CD4-positive, alpha-beta T cell treated with Interleukin-4 for 1 hour (primary cell): ENCODE results near the gene WWOX.

Source experiments
- DNase-seq, 2 donors: peaks; one replicate each; pipeline ENCODE4 v3.0.0-alpha.2; 2020 to 2022

The WWOX gene

DNA sequence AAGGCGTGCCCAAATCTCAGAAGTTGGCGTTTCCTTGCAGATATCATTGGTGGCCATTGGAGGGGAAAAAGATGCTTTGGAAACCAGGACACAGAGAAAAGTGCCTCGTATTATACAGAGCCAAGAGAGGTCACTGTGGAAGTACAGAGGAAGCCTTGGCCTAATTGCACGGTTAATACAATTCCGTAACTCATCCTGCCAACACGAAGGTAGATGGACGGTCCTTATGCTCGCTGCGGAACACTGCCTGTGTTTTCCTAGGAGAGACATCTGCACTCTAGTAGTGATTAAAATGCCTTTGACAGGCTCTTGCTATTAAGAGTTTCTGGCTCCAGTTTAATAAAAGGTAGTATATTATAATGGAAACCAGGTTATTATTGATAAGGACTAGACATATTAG is 536.4 kb downstream of the WWOX start:
- no peak for DNase-seq

DNA sequence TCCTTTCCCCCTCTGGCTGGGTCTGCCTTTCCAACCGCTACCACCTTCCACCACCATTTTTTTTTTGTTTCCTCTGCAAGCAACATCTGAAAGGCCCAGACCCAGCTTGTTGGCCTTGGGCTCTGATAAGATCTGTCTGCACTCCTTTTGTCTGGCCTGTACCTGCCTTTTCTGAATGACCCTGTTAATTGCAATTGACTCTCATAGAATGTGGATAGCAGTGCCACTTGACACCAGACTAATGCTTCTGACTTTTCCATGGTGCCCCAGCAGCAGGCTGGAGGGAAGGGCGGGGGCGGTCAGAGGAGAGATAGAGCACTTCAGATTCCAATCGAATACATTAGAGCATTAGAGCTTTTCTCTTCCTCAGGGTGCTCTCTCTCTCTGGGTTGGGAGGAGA is 538.9 kb downstream of the WWOX start:
- DNase-seq = no peak

DNA sequence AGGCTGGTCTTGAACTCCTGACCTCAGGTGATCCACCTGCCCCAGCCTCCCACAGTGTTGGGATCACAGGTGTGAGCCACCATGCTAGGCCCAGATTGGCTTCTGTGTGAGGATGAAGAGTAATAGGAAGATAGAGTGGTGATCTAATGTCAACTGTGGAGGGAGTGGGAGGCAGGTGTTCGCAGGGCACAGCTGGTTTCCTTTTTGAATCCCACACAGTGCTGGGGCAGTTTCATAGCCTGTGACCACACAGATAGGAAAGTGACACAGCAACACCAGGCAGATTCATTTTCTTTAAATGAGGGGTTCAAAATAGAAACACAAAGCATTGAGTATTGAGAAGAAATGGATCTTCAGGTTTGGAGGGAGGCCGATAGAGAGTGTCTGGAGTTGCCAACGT is 540.3 kb downstream of the WWOX start:
- no peak for DNase-seq

DNA sequence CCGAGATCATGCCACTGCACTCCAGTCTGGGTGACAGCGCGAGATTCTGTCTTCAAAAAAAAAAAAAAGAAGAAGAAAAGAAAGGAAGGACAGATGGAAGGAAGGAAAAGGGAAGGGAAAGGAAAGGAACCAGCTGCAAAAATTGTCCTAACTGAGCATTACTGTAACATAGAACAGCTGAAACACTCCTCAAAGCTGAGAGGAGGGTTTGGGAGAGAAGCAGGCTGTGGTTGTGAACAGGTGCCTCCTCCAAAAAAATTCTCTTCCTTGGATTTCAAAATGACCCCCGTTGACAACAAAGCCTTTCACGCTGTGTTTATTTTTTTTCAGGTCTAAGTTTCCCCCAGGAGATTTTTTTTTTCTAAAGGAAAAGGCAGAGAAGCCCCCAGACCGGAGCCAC is 541.4 kb downstream of the WWOX start:
- DNase-seq = no peak

DNA sequence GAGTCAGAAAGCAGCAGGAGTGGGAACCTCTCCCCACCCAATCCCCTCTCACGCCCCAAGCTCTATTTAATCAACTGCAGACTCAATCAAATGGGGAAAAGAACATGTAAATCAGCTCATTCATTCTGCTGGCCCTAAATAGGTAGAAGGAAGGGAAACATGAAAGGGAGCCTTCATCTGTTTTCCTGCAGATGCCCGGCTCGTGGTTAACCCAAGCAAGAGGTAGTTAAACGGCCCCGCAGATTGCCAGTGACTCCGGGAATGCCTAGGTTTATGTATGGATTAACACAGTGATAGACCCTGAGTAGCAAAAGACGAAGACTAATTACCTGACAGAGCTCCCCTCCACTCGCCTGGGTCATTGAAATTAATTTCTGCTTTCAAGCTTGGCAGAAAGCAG is 542.0 kb downstream of the WWOX start:
- DNase-seq = no peak

DNA sequence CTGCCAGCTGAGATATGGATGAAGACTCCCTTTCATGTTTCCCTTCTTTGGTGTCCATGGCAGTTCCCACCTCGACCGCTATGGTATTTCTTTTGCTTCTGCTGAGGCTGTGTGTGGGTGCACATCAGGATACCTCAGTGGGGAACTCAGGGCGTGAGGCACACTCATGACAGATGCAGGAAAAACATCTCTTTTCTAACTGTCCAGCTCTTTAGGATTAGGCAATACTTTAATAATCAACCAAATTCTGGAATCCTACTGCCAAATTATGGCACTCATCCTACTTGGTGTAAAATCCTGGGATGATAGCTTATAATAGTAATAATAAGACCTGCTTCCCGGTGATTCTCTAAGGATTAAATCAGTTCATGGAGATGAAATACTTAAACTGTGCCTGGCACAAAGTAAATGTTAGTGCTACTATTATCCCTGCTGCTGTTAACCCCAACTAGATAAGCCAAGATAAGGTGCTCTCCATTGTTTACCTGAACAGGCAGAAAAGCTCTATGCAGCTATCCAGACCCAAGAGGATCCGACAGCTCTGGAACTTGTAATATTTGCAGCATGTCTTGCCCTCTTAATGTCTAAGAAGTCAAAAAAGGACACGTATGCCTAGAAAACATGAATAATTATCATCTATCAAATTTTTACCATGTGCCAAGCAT is 543.3 kb downstream of the WWOX start:
- DNase-seq = no peak

DNA sequence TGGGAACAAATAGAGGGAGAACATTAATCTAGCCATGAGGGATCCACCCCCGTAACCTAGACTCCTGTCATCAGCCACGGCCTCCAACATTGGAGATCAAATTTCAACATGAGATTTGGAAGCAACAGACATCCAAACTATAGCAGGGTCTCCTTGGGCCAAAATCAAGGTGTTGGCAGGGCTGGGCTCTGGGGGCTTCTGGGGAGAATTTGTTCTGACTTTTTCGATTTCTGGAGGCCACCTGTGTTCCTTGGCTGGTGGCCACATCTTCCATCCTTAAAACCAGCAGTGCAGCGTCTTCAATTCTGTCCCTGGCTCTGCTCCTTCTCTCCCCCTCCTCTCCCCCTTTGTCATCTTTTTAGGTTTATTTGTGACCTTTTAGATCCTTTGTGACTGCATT is 546.2 kb downstream of the WWOX start:
- DNase-seq = no peak

DNA sequence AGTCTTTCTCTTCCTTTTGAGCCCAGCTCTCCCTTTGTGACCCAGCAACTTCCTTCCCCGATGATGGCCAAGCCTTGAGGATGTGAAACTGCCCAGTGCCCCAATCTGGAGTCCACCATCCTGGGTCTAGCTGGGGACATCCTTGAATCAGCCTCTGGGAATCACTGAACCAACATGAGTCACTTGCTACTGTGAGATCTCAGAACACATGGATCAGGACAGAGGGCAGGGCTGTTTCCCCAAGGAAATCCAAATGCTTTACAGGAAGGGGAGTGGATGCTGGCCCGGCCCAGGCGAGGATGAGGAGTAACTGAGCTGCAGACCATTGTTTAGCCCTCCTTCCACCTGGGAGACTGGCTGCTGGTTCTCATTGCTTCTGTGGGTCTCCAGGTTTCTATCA is 547.6 kb downstream of the WWOX start:
- no peak for DNase-seq

DNA sequence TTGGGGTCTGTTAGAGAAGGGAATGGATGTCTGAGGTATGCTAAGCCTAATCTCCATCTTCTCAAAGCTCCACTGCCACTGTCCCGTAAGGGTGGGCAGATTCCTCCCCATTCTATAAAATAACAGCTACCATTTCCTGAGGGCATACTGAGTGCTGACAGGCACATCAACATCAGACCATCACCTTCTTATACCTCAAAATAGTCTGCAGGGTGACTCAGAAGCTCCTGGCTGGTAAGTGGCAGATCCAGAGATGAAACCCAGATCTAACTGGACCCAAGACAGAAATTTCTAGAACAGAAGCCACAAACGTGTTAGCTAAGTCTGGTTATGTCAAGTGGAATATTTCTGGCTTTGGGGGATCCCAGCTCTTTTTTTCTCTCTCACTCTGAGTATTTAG is 548.0 kb downstream of the WWOX start:
- no peak for DNase-seq

DNA sequence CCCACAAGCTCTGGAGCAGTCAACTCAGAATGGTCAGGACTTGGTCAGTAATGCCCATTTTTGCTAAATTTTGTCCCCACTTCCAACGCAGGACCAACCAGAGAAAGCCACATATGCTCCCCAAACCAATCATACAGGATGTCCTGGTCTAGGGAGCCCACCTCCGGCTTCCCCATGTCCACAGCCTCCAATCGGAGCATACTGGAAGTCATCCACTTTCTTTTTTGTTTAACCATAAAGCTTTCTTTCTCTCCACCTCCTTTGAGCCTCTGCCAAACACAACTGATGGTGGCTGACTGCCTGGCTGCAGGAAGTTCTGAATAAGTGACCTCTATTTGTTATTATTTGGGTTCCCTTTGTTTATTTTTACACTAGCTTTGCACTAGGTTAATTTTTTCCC is 549.1 kb downstream of the WWOX start:
- no peak for DNase-seq

DNA sequence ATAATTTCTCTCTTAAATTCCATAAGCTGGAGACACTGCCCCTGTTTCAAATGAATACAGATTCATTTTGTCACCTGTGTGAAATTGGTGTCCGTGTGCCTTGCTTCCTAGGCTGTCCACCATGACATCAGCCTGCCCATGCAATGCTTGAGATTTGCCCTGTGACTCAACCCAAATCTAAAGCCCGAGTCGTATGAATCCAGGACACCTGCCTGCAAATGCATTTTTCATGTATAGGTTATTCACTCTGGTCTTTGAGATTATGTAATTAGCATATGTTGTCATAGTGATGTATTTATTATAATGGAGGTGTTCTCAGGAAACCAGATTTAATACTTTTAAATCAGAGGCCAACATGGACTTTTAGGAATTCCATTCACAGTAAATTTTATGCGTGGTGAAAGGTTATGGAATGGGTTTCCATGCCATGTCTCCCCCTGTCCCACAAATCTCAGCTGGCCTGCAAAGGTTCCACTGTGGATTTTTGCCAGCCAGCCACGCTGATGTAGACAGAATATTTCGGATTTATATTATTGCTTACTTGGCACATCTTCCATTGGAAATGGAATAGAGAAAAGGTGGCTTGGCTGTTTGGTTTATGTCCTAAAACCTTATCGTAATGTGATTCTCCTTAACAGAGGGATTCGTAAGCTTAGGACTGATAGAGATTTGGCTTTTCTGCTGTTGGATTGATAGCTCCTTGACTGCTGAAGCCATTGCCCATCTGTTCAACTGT is 551.1 kb downstream of the WWOX start:
- DNase-seq = no peak

DNA sequence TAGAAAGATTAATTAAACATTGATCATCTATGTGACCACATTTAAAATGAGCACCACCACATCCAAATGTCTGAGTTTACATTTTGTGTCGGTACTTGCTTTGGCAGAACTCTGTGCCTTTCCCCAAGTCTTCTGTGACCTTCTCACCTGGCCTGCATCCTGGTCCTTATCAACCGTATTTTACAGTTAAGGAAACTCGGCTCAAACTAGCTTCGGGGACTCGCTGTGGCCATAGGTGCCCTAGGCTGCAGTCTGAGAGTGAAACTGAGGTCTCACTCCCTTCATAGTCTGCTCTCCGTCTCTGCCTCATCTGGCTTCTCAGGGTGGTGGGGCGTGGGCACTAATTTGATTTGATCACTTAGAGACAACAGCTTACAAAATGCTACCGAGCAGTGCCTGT is 555.5 kb downstream of the WWOX start:
- DNase-seq = no peak

DNA sequence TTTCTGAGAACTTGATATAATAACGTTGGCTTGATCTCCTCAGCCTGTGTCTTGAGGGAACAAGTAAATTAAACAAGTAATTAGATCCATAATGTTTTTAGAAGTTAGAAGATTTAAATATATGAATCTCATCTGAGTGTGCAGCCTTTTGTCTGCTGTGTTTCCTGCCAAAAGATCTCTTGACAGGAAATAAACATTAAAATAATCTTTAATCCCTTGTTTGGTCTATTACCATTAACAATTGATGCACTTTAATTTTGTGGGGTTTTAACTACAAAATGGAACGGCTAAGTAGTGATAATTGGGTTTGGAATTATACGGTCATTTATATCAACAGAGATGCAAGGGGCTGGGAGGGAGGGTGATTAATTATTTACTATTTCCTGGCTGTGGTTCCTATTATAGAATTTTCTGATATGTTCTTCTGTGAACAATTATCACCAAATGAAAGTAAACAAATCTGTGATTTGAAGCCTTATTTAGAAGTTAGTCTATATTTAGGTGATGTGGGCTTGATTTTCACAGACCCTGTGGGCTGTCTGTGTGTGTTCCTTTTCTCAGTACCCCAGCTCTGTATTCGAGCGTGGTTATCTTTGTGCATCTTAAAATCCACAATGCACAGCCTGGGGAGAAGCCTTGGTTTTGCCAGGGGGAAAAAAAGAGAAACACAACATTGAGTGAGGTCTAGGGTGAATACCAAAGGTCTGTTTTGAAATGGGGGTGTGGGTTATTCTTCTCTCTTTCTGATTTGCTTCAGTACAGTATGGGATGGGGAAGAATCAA is 556.1 kb downstream of the WWOX start:
- DNase-seq = no peak

DNA sequence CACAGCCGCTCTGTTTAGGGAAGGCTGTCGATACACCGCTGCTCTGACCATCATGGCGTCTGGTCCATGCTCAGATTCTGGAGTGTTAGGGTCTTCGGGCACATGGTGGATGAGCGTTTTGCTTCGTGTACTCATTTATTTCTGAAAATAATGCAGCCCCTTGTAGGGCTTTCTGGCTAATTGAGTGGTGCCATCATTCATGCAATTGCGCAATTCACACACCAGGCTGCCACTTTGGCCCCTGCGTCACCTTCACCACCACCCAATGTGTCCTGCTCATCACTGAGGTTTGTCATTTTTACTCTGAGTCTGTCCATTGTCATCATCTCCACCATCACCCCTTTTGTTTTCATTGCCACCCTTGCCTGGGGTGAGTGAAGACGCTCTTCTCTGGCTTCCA is 557.4 kb downstream of the WWOX start:
- DNase-seq = no peak

DNA sequence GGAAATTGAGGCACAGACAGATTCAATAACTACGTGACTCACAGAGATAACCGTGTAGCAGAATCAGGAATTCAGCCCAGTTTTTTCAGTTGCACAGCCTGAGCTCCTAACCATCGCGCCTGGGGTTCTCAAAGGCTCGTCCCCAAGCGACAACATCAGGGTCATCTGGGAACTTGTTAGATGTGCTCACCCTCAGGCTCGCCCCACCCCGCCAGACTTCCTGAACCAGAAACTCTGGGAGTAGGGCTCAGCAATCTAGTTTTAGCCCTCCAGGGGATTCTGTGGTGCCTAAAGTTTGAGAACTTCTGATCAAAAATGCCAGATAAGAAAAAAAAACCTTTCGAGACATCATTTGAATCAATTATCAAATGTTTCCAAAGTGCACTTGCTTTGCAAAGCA is 559.8 kb downstream of the WWOX start:
- no peak for DNase-seq

DNA sequence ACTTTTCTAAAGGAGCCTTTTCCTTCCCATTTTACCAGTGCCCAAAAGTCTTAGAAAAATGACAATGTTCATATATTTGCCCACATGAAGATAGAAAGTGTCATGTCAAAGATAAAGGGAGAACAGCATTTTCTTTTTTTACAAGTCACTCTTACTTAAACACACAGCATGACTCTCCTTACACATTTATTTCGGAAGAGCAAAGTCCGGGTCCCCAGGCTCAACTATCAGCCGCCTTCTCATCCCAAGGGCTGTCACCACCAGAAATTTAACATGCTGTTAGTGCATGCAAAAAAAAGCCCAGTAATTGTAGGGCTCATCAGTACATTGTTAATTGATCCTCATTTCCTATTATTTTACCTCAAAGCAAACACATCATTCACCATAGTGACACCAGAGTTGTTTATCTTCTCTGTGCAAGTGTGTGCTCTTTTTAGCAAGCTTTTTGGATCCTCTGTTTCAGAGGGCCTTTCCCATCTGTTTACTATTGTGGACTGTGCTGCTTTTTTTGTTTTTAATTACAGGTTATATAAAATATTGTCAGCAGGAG is 560.3 kb downstream of the WWOX start:
- DNase-seq = no peak

DNA sequence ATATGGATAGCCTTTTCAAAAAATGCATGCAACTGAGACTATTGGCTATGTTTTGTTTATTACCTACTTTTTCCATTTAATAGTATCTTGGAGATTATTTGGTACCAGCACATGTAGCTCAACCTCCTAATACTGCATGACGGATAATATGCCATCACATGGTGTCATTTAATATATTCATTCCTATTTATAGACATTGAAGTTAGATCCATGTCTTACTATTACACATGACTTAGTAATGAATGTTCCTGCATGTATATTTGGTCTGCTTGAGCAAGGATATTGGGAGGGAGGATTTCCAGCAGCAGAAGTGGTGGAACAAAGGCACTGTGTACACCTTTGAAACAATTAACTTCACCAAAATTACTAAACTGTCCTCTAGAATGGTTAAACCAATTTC is 561.3 kb downstream of the WWOX start:
- no peak for DNase-seq

DNA sequence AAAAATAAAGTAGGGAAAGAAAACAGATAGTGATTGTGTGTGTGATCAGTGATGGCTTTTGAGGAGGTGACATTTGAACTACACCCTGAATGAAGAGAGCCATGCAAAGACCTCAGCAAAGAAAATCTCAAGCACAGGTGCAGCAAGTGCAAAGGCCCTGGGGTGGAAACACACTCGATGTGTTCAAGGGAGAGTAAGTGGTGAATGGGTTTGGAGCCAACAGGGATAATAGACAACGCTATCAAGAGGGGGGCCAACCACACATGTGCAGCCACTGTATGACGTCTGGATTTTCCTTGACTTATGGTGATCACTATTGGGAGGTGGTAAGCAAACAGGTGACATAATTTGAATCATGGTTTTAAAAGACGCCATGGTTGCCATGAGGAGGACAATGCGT is 564.2 kb downstream of the WWOX start:
- DNase-seq = no peak

DNA sequence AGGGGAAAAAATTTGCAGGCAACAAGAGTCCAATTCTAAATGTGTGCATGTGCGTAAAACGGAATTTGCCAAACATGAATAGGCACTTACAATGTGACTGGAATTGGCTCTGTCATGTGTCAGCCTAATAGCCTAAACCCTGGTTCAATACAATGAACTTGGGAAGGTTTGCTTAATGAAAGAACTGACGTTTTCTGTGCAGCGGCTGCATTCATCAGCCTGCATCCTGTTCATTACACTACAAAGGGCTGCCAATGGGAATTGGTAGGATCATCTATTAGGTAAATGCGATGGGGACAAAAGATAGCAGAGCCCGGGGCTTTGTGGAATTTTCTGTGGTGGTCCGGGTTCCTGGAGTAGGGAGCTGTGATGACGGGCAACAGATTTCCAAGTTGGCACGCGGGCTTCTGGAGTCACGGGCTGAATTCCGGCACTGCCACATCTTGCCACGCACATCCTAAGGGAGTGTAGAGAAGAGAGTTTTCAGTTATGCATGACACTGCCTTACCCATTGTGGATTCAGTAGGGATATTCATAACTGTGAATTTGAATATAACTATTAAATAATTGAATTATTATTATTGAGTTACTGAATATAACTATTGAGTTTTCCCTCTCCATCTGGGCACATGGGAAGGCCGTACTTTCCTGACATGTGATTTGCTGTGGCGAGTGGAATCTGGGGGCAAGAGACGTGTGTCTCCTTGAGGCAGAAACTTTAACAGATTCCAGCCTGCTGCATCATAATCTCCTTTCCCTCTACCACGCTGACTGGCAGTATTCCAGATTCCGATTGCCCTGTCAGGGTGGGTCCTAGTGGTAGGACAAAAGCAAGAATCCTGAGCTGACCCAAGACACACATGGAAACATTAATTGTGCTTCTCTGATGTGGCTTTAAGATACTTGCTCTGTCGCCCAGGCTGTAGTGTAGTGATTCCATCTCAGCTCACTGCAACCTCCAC is 565.6 kb downstream of the WWOX start:
- no peak for DNase-seq

DNA sequence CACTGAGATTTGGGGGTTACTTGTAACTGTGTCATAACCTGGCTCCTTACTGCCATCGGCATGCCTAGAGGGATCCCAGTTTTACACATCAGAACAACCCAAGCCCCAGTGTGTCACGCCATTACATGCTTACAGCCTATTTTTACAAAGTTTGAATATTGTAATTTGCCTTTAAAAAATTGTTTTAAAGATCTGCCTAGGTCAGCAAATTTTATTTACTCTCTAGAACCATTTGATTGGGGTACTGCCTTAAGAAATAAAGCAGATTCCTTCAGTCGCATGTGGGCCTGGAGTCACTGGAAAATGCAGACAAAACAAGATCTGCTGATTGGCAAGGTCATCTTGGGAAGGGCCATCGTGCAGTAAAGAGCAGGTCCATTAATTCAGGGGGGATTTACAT is 566.9 kb downstream of the WWOX start:
- DNase-seq = no peak

DNA sequence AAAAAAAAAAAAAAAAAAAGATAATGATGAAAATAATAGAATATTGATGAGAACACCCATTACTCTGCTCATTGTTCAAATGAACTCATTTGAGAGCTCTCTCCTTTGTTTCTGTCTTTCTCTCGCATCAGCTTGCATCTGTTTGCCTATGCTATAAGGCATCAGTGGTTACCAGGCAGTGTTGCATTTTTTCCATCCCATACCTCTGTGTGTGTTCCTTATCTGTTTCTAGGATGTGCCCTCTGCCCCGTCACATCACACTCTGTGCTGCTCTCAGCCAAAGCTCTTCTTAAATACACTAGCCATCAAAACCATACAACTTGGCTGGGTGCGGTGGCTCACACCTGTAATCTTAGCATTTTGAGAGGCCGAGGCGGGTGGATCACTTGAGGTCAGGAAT is 568.2 kb downstream of the WWOX start:
- DNase-seq = no peak

DNA sequence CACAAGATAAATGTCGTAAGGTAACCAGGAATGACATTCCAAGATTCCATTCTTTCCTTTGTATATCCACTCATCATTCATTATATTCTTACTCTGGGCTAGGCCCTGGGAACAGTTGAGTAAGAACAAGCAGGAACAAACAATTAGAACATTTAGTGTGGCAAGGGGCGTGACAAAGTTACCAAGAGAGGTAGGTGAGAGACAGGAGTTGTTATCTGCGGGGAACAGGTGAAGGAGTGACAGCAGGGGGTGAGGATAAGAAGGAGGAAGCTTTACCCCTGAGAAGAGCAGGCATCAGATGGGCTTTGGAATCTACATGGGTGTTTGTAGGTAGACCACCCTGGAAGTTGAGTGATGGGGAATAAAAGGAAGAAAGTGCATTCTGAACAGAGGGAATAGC is 568.9 kb downstream of the WWOX start:
- DNase-seq = no peak

DNA sequence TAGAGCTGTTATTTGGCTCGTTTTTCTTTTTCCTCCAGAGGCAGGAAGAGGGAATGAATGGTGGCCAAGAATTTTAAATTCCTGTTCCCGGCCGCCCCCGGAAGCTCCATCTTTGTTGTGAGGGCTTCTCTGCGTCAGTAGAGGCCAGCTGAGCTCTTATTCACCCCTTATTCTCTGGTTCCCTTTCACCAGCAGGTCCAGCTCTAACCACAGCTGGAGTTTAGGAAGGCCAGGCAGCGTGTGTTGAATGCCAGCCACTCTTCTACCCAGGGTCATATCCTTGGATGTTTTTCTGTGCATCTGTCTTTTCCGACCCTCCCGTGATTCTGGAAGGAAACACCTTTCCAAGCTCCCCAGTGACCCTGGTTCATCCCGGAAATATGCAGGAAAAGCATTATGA is 570.5 kb downstream of the WWOX start:
- DNase-seq = no peak
